ENCODE results near the gene PARD6B. TPM values are rescaled to one million over a fixed set of nuclear protein-coding genes. Genes with fewer than 3 reads are reported as not detected.
"Not testable (repeated sequence)": the region's sequence is repeated elsewhere in the genome, so short reads cannot be mapped to it uniquely, and the experiment has no call there.

The PARD6B gene
- polyA plus RNA-seq, 1 donor from 2014 or later, result 5.9 TPM

GRCh38 chr20:50713657-50714101, 17.7 kb upstream of the PARD6B start:
- Histone ChIP-seq H3K27ac (ENCODE audit: low read length) (no peak overlapping the region), H3K27me3 (ENCODE audit: insufficient read depth, low read depth, low read length) (no peaks in the 10 kb centered on the region), H4K20me1 (ENCODE audit: insufficient read depth) (no peaks in the 10 kb centered on the region), H3K4me3 (ENCODE audit: low read length) (no peak overlapping the region), H3K4me2 (ENCODE audit: low read length) (no peak overlapping the region), H3F3A (ENCODE audit: insufficient read depth, low read length, poor library complexity, severe bottlenecking) (no peaks in the 10 kb centered on the region), H3K9me2 (ENCODE audit: insufficient read depth, low read length) (no peaks in the 10 kb centered on the region), H3K79me2 (replicated peaks; ENCODE audit: insufficient read depth, low read length) (no peaks in the 10 kb centered on the region), H3K36me3 (ENCODE audit: insufficient read depth, low read length) (no peaks in the 10 kb centered on the region), H3K9ac (ENCODE audit: low read length) (no peak overlapping the region), H3K9me3 (ENCODE audit: low read length) (no peaks in the 10 kb centered on the region), H2AFZ (ENCODE audit: low read depth, low read length) (no peak overlapping the region)
- TF ChIP-seq CTCF (IDR thresholded peaks at IDR 0.05; ENCODE audit: poor library complexity, severe bottlenecking) (no peak), EZH2 (IDR thresholded peaks at IDR 0.05; ENCODE audit: borderline replicate concordance, insufficient read depth, low read length, poor library complexity, severe bottlenecking) (no peak), POLR2AphosphoS5 (IDR thresholded peaks at IDR 0.05) (no peak), TAF1 (IDR thresholded peaks at IDR 0.05; ENCODE audit: low read depth) (no peak), REST (IDR thresholded peaks at IDR 0.05; ENCODE audit: borderline replicate concordance) (no peak), SMC3 (conservative IDR thresholded peaks at IDR 0.05; ENCODE audit: poor library complexity) (no peak), MXI1 (conservative IDR thresholded peaks at IDR 0.05; ENCODE audit: poor library complexity, severe bottlenecking) (no peak), RAD21 (conservative IDR thresholded peaks at IDR 0.05) (no peak), EP300 (conservative IDR thresholded peaks at IDR 0.05; ENCODE audit: poor library complexity, severe bottlenecking) (no peak)

GRCh38 chr20:50714426-50714825, 17.0 kb upstream of the PARD6B start:
- not testable (repeated sequence) for H3K9me3 ChIP-seq (ENCODE audit: low read length); H3K27ac ChIP-seq (ENCODE audit: low read length); H3F3A ChIP-seq (ENCODE audit: insufficient read depth, low read length, poor library complexity, severe bottlenecking); H3K9me2 ChIP-seq (ENCODE audit: insufficient read depth, low read length); H3K79me2 ChIP-seq (replicated peaks; ENCODE audit: insufficient read depth, low read length); H3K27me3 ChIP-seq (ENCODE audit: insufficient read depth, low read depth, low read length); H3K4me2 ChIP-seq (ENCODE audit: low read length); H2AFZ ChIP-seq (ENCODE audit: low read depth, low read length); H3K36me3 ChIP-seq (ENCODE audit: insufficient read depth, low read length); H4K20me1 ChIP-seq (ENCODE audit: insufficient read depth); H3K9ac ChIP-seq (ENCODE audit: low read length); H3K4me3 ChIP-seq (ENCODE audit: low read length)

- TF ChIP-seq POLR2AphosphoS5 (IDR thresholded peaks at IDR 0.05) (no peak), RAD21 (conservative IDR thresholded peaks at IDR 0.05) (no peak), TAF1 (IDR thresholded peaks at IDR 0.05; ENCODE audit: low read depth) (no peak), SMC3 (conservative IDR thresholded peaks at IDR 0.05; ENCODE audit: poor library complexity) (no peak), REST (IDR thresholded peaks at IDR 0.05; ENCODE audit: borderline replicate concordance) (no peak), EZH2 (IDR thresholded peaks at IDR 0.05; ENCODE audit: borderline replicate concordance, insufficient read depth, low read length, poor library complexity, severe bottlenecking) (no peak)
- H3K9me2 ChIP-seq (ENCODE audit: insufficient read depth, low read length), result no peaks in the 10 kb centered on the region
These were observed 15.7 kb upstream of the PARD6B start for GRCh38 chr20:50715694-50716093.

More at GRCh38 chr20:50715694-50716093, 15.7 kb upstream of the PARD6B start:
- Histone ChIP-seq H3K4me3 (ENCODE audit: low read length) (no peak overlapping the region), H3K36me3 (ENCODE audit: insufficient read depth, low read length) (no peaks in the 10 kb centered on the region), H2AFZ (ENCODE audit: low read depth, low read length) (no peak overlapping the region), H3K27ac (ENCODE audit: low read length) (no peak overlapping the region), H3K27me3 (ENCODE audit: insufficient read depth, low read depth, low read length) (no peaks in the 10 kb centered on the region), H3F3A (ENCODE audit: insufficient read depth, low read length, poor library complexity, severe bottlenecking) (no peaks in the 10 kb centered on the region), H3K79me2 (replicated peaks; ENCODE audit: insufficient read depth, low read length) (no peaks in the 10 kb centered on the region), H4K20me1 (ENCODE audit: insufficient read depth) (no peaks in the 10 kb centered on the region), H3K9ac (ENCODE audit: low read length) (no peak overlapping the region), H3K9me3 (ENCODE audit: low read length) (no peaks in the 10 kb centered on the region), H3K4me2 (ENCODE audit: low read length) (no peak overlapping the region)

Data from neural cell (in vitro differentiated cells).